Jurkat, Clone E6-1 (cell line): Measurements from ENCODE around the gene PLEKHG2.

ENCODE experiments used
- DNase-seq: peaks from one replicate; pipeline ENCODE4 v3.0.0-alpha.2; 2011; ENCODE audit warnings: low read depth, low spot score
- H3K4me3 ChIP-seq: 2 replicates; pipeline ENCODE4 v1.5.1; 2011; ENCODE audit warnings: mild to moderate bottlenecking, low read length, control low read depth, moderate library complexity

Gene PLEKHG2

DNA sequence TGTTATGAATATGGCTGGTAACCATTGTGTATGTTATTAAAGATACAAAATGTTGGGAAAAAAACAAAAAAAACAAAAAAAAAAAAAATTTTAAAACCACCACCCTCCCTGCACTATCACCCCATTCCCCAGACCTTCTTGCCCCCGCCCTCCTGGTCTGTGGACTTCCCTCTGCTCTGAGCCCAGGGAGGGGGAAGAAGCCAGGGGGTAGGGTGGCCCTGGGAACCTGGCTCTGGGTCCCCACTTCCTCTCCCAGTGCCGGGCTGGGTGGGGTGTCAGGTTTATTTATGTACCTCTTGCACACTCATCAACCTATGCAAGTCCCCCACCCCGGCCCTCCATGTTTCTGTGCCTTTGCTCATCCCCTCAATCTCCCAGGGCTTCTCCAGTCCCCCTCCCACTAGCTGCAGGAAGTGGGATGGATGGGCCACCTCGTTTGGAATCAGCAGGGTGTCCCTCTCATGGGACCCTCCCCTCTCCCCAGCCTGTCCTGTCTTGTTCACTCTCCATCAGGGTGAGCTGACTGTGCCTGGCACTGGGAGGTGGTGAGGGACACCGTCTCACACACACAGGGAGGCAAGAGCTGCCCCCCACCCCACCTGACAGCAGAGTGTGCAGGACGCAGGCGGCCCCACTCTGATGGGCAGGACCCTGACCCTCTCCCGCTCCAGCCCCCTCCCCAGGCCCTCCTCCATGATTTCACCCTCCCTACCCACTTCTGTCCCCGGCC, 27.5 kb upstream of the PLEKHG2 start:
- no peak overlapping the region for H3K4me3 ChIP-seq
- no peak for DNase-seq

DNA sequence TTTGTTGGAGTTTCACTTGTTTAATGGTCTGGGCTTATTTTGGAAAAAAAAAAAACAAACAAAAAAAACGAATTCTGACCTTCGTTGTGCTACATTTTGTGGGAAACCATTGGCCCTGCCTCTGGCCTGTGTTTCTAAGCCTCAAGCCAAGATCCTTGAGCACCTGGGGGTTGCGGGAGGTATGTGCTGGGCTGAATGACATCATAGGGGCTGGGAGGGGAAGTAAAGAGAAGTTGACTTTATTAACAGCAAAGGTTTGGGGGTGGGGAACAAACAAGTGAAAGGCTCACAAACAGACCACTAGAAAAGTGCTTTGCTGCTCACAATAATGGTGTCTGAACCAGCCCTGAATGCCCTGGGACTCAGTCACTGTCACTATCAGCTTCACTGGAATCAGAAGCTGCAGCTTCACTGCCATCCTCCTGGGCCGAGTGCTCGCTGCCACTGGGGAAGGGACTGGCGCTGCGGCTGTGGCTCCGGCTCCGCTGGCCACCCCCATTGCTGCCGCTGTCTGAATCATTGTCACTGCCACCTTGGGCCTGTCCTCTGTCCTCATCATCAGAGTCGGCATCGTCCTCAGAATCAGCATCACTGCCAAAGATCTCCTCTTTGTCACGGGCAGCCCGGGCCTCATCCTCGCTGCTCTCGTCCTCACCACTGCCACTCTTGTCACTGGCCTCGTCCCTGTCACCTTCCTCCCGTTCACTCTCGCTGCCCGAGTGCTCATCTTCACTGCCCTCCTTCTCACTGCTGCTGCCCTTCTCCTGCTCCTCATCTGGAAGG, 26.6 kb upstream of the PLEKHG2 start:
- no peak for DNase-seq

DNA sequence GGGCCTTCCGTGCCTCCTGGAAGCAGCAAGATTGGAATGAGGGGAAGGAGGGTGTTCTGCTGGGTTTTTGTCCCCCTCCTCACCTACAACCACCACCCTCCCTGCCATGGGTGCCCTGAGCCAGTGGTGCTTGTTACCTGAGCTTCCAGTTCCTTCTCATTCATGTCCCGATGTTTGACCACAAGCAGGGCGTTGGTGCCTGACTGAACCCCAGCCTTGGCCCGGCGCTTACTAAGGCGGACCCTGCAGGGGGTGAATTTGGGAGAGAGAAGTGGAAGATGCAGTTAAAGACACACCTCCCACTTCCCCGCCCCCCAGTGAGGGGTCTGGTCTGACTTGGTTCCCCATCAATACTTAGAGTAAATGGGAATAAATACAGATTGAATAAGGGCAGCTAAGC, 25.9 kb upstream of the PLEKHG2 start:
- no peak for DNase-seq
- no peak overlapping the region for H3K4me3 ChIP-seq

More for the DNA sequence above, 26.6 kb upstream of the PLEKHG2 start:
- H3K4me3 ChIP-seq = no peak overlapping the region

DNA sequence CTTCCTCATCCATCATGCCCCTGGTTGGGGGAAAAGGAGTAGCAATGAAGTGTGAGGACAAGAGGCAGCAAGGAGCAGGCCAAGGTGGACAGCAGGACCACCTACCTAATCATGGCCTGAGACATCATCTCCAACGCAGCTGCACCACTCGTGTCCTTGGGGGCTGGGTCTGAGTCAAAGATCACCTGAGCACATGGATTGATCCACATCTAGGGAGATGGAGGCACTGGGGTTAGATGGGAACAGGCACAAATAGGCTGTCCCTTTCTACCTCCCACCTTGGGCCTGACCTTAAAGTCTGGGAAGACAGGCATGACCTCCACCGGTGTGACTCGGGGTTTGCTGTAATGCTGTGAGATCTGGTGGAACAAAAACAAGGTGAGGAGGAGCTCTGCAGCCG, 23.8 kb upstream of the PLEKHG2 start:
- H3K4me3 ChIP-seq = no peak overlapping the region
- DNase-seq = no peak

DNA sequence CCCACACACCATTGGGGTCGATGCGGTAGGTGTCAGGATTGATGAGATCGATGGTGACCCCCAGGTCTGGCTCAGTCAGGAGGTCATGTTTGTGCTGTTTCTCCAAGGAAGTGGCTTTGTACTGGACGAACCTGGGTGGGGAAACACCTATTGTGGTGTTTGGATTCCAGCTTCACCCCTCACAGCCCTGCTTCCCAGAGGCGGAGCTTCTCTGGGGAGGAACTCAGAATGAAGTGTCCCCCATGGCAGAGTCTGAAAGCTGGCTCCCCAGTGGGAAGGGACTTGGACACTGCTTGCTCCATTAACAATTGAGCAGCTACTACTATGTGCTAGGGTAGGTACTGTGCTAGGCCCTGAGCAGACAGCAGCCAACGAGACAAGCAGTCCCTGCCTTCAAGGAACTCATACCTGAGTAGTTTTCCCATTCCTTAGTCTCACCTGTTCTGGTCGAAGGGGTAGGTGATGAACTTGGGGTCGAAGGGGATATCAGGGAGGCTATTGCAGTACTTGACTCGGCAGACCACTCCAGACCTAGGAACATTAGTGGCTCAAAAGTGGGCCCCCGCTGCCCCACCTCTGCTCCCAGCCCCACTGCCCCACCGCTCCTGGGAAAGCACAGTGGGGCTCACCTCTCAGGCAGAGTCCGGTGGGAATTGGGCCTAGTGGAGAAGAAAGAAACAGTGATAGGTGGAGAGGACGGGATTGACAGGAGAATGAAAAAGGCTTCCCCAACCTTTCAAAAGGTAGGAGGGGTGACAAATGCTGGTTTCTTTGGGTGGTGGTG, 22.6 kb upstream of the PLEKHG2 start:
- peak overlapping the region; percentile 81 for H3K4me3 ChIP-seq
- no peak for DNase-seq

DNA sequence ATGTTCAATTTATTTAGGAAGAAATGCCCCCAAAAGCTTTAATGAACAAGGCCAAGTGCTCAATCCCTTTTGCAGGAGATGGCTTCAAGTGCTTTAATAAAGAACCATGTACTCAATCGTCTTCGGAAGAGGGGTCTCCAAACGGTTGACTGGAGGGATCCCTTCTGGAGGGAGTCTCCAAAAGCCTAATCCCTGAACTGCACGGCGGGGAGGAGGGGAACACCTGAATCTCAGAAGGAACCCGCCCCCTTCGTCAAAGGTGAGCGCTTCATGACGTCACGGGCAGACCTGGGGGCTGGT, 22.1 kb upstream of the PLEKHG2 start:
- no peak for DNase-seq
- H3K4me3 ChIP-seq = peak overlapping the region; percentile 81

DNA sequence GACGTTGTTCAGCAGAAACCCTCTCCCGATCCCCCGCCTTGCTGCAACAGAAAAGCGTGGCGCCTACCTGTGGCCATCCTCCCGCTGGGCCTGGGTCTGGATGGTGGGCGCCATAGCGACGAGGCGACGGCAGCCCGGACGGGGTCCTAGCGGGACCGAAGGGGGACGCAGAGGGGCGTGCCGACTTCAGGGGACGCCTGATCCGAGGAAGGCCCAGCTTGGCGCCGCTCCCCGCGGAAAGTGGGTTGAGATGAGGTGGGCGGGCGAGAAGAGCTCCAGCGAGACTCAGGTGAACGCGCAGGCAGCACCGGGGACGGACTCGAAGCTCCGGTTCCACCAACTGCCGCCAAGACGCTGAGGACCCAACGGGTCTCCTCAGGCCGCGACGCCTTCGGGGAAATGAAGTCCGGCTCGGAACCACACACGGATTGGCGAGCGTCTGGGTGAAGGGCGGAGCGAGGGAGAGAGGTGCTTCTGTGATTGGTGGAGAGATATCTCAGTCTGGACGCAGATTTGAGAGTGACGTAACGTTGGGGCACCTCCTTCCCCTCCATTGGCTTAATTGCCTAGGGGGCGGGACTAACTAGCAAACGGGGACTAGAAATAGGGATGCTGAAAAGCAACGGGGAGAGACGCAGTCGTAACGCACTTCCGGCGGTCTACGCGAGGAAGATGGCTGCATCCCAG, 21.6 kb upstream of the PLEKHG2 start, which contains the start of the genes MED29 and PAF1:
MED29 (plus strand) TSS at position 628 of the 687 bp plus-strand sequence; CDS start at position 673, 45 bp downstream.
PAF1 (minus strand) TSS at position 356 of the 687 bp plus-strand sequence; CDS start at position 114, 242 bp downstream.
- peak within 1 kb of the TSS; percentile 81 for H3K4me3 ChIP-seq
- DNase-seq = peak; percentile 100

DNA sequence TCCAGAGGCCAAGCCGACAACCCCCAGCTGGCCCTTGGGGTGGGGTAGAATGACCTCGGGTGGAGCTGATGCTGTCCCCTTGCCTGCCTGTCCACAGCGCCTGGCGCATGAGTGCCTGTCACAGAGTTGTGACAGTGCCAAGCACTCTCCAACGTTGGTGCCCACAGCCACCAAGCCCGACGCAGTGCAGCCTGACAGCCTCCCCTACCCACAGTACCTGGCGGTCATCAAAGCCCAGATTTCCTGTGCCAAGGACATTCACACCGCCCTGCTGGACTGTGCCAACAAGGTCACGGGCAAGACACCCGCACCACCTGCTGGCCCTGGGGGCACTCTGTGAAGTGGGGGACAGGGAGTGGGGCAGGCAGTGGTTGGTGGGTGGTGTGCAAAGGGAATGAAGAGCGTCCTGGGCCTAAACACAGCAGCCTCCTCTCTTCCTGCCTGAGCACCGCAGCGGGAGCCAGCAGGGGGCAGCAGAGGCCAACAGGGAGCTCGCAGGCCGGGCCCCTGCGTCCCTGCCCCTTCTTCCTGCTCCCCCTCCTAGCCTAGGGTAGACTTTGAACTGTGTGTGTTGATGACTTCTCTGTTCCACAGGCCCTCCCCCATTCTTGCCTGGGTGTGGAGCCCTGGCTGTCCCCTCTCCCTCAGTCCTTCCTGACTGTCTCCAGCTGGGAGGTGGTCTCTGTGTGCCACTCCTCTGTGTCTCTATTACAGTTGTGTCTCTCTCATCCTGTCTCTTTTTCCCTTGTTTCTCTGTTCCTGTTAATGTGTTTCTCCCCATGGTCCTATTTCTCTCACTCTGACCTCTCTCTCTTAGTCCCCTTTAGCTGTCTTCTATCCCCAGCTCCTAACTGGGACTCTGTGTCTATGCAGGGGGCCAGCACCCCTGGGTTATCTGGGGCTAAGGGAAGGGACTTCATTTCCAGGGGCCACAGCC, 14.8 kb upstream of the PLEKHG2 start:
- DNase-seq = peak; percentile 85
- H3K4me3 ChIP-seq = no peak overlapping the region

DNA sequence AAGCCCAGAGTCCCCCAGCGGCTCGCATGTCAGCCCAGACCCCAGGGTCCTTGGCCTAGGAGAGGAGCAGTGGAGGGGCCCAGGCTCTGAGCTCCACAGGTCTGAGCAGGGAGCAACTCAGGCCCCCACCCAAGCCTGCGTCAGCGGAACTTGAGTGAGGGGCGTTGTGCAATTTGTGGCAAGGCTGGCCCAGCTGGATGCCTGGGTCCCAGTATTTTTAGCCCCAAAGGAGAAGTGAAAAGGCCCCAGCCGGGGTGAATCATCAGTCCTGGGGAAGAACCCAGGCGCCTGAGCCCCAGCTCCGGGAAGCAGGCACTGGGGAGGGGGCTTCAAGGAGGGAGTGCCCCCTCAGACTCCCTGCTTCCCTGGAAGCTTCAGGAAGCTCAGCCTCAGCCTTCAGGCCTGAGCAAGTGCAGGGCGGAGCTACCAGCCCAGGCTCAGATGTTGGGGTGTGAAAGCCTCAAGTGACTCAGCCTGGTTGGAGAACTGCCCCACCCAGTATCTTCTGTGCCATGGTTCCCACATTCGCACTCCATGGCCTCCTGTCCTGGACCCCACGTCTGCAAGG, 14.1 kb upstream of the PLEKHG2 start:
- H3K4me3 ChIP-seq = no peak overlapping the region
- DNase-seq = no peak

DNA sequence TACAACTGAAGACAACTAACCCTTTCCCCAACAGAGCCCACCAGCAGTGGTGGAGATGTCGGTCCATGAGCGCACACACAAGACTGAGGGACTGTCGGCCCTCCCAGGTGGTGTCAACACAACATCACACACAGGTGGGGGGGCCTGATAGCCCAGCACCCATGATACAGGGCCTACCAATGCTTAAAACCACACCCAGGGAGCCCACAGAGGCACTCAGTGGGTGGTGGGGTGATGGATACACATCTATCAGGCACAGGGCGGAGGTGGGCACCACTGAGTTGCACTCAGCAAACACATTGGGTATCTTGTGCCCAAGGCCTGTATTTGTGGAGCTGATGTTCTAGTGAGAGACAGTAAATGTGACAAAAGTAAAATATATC, 12.8 kb upstream of the PLEKHG2 start:
- DNase-seq = no peak
- H3K4me3 ChIP-seq = no peak overlapping the region

DNA sequence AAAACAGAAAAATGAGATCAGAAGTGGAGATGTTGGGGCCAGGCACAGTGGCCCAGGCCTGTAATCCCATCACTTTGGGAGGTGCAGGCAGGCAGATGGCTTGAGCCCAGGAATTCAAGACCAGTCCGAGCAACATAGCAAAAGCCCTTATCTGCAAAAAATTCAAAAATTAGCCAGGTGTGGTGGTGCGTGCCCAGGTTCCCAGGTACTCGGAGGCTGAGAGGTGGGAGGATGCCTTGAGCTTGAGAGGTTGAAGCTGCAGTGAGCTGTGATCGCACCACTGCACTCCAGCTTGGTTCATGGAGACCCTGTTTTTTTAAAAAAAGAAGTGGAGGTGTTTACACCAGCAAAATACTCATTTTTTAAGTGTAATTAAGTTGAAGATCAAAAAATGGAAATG, 12.4 kb upstream of the PLEKHG2 start:
- no peak overlapping the region for H3K4me3 ChIP-seq
- DNase-seq = no peak

DNA sequence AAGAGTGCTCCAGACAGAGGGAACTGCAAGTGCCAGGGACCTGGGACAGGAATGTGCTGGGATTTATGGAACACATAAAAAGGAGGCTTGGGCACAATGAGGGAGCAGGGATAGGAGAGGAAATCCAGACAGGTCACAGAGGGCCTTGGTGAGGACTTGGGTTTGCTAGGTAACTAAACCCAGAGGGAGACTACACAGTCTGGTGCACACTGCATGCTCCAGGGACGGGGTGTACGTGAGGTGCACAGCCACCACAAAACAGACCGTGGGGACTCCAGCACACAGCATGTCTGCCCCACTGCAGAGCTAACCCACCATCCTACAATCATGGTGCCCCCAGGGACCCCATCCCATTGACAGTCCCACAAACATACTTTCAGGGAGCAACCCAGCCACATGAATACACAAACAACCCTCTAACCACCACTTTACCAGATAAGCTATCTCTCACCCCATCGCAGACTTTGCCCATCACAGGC, 11.4 kb upstream of the PLEKHG2 start:
- H3K4me3 ChIP-seq = no peak overlapping the region
- no peak for DNase-seq

DNA sequence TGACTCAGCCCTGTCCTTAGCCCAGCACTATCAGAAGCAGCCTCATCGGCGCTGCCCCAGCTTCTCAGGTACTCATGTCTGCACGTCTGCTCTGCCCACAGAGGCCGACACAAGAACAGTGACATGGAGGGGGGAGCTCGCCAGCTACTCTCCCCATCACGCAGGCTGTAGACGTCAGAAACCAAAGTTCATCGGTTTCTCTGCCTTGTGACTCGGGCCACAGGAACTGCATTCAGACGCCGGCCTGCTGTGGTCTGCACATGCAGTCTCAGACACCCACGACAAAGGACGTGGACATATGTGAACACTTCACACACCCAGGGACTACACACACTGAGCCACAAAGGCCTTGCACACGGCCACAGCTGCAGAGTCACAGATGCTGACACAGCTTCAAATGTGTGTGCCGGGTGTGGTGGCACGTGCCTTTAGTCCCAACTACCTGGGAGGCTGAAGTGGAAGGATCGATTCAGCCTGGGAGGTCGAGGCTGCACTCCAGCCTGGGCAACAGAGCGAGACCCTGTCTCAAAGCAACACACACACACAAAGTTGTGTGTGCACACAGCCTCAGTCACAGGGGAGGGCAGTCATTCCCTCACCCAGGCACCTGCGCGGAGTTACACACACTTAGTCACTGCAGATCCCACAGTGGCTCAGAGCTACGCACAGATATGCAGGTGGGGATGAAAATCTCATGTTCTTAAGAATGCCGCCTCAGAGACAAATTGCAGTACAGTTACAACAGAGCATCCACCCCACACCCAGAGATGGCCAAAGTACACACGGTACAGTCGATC, 10.7 kb upstream of the PLEKHG2 start:
- no peak for DNase-seq

DNA sequence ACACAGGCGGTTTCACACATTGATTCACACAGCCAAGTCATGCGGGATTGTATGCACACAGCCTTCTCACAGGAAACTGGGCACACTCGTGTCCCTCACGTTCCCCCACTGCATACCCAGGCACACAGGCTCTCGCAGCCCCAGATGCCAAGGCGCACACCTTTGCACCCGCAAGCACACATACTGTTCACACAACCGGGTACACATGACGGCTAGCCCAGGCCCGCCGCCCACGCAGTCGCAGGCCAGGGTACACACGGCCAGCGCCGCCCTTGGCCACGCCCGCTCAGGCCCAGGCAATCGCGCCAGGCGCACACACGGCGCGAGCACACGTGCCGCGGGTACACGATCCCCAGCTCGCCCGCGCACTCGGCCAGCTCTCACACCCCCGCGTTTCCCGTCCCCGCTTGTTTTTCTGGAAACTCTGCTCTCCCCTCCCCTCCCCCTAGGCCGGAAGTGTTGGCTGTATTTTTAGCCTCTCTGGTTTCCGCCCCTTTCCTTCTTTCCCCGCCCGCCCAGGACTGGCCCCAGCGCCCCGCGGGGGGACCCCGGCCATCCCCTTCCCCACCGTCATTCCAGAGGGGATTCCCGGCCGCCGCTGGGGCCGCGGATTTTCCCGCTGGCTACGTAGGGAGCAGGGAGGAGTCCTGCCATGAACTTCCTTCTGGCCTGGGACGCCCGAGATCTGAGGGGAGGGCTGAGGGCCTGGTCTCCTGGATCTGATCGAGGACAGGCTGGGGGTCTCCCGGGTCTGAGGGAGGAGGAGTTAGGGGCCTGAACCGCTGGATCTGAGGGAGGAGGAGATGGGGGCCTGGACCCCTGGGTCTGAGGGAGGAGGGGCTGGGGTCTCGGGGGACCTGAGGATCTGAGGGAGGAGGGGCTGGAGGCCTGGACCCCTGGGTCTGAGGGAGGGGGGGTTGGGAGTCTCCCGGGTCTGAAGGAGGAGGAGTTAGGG, 9.8 kb upstream of the PLEKHG2 start:
- DNase-seq = peak; percentile 72

More for the DNA sequence above, 10.7 kb upstream of the PLEKHG2 start:
- H3K4me3 ChIP-seq = peak overlapping the region; percentile 51

DNA sequence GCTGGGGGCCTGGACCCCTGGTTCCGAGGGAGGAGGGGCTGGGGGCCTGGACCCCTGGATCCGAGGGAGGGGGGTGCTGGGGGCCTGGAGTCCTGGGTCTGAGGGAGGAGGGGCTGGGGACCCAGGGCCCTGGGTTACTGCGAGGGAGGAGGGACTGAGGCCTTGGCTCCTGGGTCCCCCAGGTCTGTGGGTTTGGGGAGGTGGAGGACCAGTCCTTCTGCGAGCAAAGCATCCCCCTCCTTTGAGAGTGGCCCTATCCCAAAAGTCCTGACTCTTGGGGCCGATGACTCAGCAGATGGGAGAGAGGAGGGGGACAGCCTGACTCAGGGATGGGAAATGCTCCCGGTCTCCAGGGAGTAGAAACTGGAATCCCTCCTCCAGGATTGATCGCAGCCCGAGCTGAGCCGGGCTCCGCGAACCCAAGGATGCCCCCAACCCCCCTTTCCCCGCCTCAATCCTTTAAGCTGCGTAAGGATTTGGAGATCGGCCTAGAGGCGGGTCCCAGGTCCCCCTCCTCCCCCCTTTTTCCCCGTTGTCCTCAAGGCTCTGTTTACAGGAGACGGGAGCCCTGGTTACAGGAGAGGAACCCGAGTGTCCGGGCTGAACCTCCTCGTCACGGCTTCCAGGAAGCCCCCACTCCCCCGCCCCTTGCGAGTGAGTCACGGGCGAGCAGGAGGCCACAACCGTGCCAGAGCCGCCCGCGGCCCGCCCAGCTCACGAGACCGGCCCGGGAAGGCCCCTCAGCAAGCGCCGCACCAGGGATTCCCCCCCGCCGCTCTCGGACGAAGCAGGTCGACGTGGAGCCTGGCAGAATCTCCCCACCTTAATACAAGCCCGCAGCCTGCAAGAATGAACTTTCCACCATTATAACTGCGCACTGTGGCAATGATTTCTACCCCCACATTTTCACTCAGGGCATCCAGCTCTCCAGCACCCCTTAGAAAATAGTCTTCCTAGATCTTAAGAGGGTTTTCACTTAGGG, 8.8 kb upstream of the PLEKHG2 start:
- peak overlapping the region; percentile 51 for H3K4me3 ChIP-seq
- no peak for DNase-seq

More for the DNA sequence above, 9.8 kb upstream of the PLEKHG2 start:
- peak overlapping the region; percentile 51 for H3K4me3 ChIP-seq
